ENCODE data around the gene KLHL17. TPM values are rescaled to one million over a fixed set of nuclear protein-coding genes. Genes with fewer than 3 reads are reported as not detected.

KLHL17 gene
- total and polyA plus RNA-seq, 9 of the 15 experiments (the other 6 are each of a cell fraction or from before 2014, with no cell fraction given) = 0.14 to 84.8 (median 13.0) TPM

DNA sequence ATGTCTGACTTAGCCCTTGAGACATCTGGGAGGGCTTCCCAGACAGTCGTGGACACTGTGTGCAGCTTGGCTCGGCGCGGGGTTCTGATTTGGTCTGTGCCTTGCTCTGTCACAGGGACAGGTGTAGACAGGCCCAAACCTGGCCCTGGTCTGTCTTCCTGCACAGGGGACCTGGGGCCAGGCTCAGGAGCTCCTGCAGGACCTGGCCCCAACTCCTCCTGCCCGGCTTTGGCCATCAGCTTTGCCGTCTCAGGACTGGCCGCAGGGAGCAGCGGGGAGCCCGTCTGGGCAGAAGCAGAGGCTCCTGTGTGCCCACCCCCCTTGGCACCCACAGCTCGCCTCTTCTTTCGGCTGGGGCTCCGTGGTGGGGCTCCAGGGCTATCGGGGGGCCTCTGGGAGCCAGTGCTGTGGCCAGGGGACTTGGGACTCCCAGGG, 19.8 kb downstream of the KLHL17 start:
- intact Hi-C loops (cut with micrococcal nuclease) (loop anchor here (10.0 kb wide), 1 partner anchor 315 kb away; no protein-coding TSS in a partner anchor), in situ Hi-C loops (cut with MboI) (loop anchor here (10.0 kb wide), 1 partner anchor 85 kb away; no protein-coding TSS in a partner anchor)
- FAIRE-seq = no peak

More for the DNA sequence above, 19.8 kb downstream of the KLHL17 start:
- DNase-seq (ENCODE audit: extremely low read depth in 1 of 4, low spot score in 3 of 4) (no peak), ATAC-seq (no peak)
- Histone ChIP-seq H3K4me3 (no peak overlapping the region), H4K20me1 (replicated peaks; ENCODE audit: control insufficient read depth, insufficient read depth, low read length) (peaks cover 13% of the 10 kb centered on the region), H3K27me3 (ENCODE audit: control insufficient read depth in 2 of 2, insufficient read depth in 2 of 2, low read length in 2 of 2) (peaks cover 39 to 70% of the 10 kb centered on the region in 2 experiments; a peak in 4 of 5 replicates), H3K79me2 (ENCODE audit: control insufficient read depth, insufficient read depth, low read length) (no peaks in the 10 kb centered on the region), H3K4me2 (ENCODE audit: insufficient read depth, low read length) (no peak overlapping the region), H3K9ac (ENCODE audit: insufficient read depth in 1 of 2, low read depth in 2 of 2, low read length in 2 of 2) (peak overlapping the region in 1 of 2 experiments; percentile 50; a peak in 2 of 4 replicates), H3K9me3 (replicated peaks; ENCODE audit: control insufficient read depth, insufficient read depth, low read depth, low read length) (no peaks in the 10 kb centered on the region), H3K36me3 (ENCODE audit: control insufficient read depth, insufficient read depth, low read length) (no peaks in the 10 kb centered on the region), H2AFZ (ENCODE audit: low read depth, low read length) (no peak overlapping the region), H3K9me1 (ENCODE audit: control insufficient read depth, insufficient read depth, low read length) (no peaks in the 10 kb centered on the region), H3K27ac (ENCODE audit: extremely low read depth, low read depth, low read length) (no peak overlapping the region), H3K4me1 (replicated peaks in 1 of 2; ENCODE audit: control insufficient read depth in 2 of 2, insufficient read depth in 2 of 2, low read length in 2 of 2) (peaks cover 0 to 75% of the 10 kb centered on the region in 2 experiments; a peak in 3 of 5 replicates)
- WGBS (ENCODE audit: insufficient coverage, low coverage, missing lambda C conversion rate) = 29% methylated on average over 13 of the region's 13 CpGs
- BruUV-seq (replicated peaks) = no TSS peak
- ChIA-PET CTCF (ENCODE audit: low intra/inter-chr PET ratio) (interaction anchor here (1.1 kb wide), 1 partner anchor 76 kb away, joined by 4 read pairs; no protein-coding TSS in a partner anchor), POLR2A (interaction anchor here (0.7 to 1.5 kb wide), 3 partner anchors 13 to 344 kb away, joined by 4 to 7 read pairs (median 4); no protein-coding TSS in a partner anchor)
- TF ChIP-seq SRSF1 (IDR thresholded peaks at IDR 0.05; ENCODE audit: low read depth, low read length) = no peak
- TF ChIP-seq PCBP1 (IDR thresholded peaks at IDR 0.05; ENCODE audit: low read depth, low read length, poor library complexity, severe bottlenecking) = peak; percentile 10
- TF ChIP-seq, protein P1, sequence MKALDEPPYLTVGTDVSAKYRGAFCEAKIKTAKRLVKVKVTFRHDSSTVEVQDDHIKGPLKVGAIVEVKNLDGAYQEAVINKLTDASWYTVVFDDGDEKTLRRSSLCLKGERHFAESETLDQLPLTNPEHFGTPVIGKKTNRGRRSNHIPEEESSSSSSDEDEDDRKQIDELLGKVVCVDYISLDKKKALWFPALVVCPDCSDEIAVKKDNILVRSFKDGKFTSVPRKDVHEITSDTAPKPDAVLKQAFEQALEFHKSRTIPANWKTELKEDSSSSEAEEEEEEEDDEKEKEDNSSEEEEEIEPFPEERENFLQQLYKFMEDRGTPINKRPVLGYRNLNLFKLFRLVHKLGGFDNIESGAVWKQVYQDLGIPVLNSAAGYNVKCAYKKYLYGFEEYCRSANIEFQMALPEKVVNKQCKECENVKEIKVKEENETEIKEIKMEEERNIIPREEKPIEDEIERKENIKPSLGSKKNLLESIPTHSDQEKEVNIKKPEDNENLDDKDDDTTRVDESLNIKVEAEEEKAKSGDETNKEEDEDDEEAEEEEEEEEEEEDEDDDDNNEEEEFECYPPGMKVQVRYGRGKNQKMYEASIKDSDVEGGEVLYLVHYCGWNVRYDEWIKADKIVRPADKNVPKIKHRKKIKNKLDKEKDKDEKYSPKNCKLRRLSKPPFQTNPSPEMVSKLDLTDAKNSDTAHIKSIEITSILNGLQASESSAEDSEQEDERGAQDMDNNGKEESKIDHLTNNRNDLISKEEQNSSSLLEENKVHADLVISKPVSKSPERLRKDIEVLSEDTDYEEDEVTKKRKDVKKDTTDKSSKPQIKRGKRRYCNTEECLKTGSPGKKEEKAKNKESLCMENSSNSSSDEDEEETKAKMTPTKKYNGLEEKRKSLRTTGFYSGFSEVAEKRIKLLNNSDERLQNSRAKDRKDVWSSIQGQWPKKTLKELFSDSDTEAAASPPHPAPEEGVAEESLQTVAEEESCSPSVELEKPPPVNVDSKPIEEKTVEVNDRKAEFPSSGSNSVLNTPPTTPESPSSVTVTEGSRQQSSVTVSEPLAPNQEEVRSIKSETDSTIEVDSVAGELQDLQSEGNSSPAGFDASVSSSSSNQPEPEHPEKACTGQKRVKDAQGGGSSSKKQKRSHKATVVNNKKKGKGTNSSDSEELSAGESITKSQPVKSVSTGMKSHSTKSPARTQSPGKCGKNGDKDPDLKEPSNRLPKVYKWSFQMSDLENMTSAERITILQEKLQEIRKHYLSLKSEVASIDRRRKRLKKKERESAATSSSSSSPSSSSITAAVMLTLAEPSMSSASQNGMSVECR (CRISPR knock-in tag; IDR thresholded peaks at IDR 0.05) = 0 out of 2 replicates have a peak, but pooled peaks have one; percentile 4
